GM12865 (cell line): ENCODE measurements around the gene IQGAP2.

ENCODE experiments used
- DNase-seq: peaks from one replicate; pipeline ENCODE4 v3.0.0; 2010; ENCODE audit warnings: low read depth
- H3K4me3 ChIP-seq: 2 replicates; pipeline ENCODE4 v1.5.1; 2011; ENCODE audit warnings: mild to moderate bottlenecking, low read depth, low read length, control low read depth
- TF ChIP-seq, protein P1 (sequence below): IDR thresholded peaks from 2 replicates; pipeline ENCODE4 v1.5.1; 2011; ENCODE audit warnings: low read length, control low read depth, low read depth, inconsistent platforms; ENCODE audit not compliant: insufficient read depth; ENCODE audit errors: missing control alignments

IQGAP2 gene

DNA sequence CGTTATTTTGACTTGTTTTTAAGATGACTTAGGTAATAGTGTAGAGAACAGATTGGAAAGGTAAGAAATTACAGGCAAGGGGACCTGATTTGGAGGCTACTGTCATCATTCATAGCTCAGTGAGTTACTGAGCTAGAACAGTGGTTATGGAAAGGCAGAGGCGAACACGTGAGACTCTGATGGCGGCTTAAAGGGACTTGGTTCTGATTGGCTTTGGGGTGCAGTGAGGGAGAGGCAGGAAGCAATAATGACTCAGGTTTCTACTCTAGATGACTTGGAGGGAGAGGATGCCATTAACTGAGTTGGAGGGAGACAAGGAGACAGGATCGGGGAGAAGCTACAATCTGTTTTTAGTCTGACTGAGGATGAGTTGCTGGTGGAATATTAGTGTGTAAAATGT lies 217.1 kb downstream of the IQGAP2 start:
- H3K4me3 ChIP-seq: no peak overlapping the region

DNA sequence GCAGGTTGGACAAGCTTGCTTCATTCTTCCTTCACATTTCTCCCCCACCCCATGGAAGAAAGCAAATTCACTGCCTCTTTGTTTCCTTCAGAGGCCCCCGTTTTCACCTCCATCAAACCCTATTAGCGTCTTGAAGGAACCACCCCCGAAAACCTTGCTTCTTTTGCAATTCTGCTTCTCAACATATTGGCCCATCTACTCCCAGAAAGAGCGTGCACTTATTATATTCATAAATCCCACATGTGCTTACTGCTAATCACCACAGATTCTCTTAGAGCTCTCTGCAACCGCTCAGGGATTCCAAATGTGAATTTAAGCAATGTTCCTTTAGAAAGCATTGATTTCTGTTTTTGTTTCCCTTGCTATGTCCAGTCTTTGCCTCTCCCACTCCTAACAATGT lies 219.0 kb downstream of the IQGAP2 start:
- TF ChIP-seq, protein P1, sequence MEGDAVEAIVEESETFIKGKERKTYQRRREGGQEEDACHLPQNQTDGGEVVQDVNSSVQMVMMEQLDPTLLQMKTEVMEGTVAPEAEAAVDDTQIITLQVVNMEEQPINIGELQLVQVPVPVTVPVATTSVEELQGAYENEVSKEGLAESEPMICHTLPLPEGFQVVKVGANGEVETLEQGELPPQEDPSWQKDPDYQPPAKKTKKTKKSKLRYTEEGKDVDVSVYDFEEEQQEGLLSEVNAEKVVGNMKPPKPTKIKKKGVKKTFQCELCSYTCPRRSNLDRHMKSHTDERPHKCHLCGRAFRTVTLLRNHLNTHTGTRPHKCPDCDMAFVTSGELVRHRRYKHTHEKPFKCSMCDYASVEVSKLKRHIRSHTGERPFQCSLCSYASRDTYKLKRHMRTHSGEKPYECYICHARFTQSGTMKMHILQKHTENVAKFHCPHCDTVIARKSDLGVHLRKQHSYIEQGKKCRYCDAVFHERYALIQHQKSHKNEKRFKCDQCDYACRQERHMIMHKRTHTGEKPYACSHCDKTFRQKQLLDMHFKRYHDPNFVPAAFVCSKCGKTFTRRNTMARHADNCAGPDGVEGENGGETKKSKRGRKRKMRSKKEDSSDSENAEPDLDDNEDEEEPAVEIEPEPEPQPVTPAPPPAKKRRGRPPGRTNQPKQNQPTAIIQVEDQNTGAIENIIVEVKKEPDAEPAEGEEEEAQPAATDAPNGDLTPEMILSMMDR: no peak
- no peak overlapping the region for H3K4me3 ChIP-seq
- DNase-seq: no peak

More for the DNA sequence above, 217.1 kb downstream of the IQGAP2 start:
- TF ChIP-seq, protein P1: no peak
- DNase-seq: no peak

DNA sequence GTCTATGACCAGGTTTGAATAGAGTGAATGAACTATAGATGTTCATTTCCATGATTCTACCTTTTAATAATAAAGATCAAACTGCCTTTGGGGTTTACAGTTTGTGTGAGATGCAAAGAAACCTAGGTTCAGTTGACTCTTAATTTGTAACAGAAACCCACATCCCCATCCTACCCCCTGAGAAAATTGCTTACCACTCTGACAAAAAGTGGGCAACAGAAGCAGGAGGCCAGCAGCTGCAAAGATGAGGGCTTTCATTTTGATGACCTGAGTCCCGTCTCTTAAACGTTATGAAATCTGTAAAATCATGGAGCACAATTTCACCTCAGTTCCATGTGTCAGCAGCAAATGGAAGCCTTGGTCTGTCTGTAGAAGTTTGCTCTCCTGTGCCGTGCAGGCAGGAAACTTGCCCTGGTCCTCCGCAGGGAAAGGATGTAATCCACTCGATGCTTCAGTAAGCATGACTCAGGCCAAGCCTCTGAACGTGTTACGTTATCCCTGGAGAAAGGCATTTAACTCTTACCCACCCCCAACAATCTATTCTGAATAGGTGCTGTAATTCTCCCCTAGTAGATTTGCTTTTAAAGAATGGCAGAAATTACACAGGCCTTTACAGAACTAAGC lies 220.0 kb downstream of the IQGAP2 start, which contains the start of gene F2RL2:
F2RL2 (minus strand) TSS at position 431 of the 624 bp plus-strand sequence; CDS start at position 258, 173 bp downstream.
- TF ChIP-seq, protein P1: no peak
- H3K4me3 ChIP-seq: no peak within 1 kb of the TSS
- no peak for DNase-seq

DNA sequence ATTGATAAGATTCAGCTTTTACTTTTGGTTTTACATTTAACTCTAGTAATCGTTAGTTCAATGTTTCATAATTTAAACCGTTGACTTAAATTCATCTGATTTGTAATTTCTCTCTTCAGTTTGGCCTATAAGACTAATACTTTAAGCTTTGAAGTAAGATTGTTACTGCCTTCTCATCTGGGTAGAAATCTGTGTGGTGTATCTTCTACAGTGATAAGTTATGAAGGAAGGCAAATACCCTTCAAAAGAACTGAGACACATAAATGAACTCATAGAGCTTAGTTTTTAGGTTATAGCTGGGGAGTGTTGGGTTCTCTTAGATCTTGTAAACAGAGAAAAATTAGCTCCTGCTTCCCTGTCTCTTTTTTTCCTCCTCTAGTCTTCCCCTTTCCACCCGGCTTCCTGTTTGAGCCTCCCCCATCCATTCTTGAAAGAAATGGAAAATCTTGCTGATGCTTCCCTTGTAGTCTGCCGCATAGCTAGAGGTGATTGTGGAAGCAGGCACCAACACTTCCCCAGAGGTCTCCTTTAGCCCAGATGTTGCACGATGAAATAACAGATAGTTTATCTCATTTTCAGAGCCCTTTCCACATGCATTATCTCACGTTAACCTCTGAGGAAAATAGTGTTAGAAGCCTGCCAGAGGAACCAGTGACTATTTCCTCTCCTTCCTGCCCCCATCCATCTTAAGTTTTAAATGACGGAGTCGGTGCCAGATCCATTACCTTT lies 222.2 kb downstream of the IQGAP2 start:
- TF ChIP-seq, protein P1: no peak
- DNase-seq: no peak
- H3K4me3 ChIP-seq: no peak overlapping the region

DNA sequence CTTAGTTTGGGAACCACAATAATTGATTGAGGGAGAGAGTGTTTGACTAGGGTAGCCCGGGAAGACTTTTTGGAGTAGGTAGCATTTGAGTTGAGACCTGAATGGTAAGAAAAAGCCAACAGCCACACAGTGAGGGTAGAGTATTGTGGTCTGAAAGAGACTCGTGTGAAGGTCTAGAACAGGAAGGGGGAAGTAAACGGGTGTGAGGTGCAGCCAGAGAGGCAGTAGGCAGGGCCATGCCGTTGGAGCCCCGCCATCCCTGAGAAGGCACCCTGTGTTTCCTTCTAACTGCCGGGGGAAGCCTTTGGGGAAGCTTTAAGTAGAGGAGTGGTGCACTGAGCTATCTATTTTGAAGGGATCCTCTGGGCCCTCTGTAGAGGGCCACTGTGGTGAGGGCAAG lies 223.7 kb downstream of the IQGAP2 start:
- peak; percentile 49 for DNase-seq
- TF ChIP-seq, protein P1: no peak
- H3K4me3 ChIP-seq: no peak overlapping the region

DNA sequence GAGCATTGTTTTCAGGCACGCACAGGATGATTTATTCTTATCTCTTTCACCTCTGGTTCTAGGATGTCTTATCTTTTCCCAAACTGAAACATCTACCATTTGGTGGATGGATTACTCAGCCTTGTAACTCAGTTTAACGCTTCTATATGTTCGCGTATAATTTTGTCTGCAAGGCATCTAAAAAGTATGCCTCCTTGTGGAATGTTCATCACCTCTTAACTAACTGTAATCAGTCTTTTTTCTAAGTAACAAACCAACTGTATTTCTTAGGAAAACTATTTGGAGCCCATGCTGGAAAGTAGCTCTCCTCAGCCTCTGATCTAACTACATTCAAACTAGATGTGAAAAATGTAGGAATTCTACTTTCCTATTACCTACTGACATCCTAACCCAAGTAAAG lies 231.6 kb downstream of the IQGAP2 start:
- TF ChIP-seq, protein P1: no peak
- DNase-seq: no peak
- H3K4me3 ChIP-seq: no peak overlapping the region
